Fibroblast of pulmonary artery (primary cell): ENCODE results near the gene HDAC10.

Source experiments
- DNase-seq: peaks from one replicate; pipeline ENCODE4 v3.0.0-alpha.2; 2010; ENCODE audit warnings: low read depth
- H3K4me3 ChIP-seq: replicated peaks from 2 replicates; pipeline ENCODE4 v1.5.1; 2011; ENCODE audit warnings: low read depth, mild to moderate bottlenecking, control low read depth, low read length, moderate library complexity
- CTCF ChIP-seq: IDR thresholded peaks from 2 replicates; pipeline ENCODE4 v1.5.1; 2011; ENCODE audit warnings: mild to moderate bottlenecking, control low read depth, low read length, inconsistent platforms; ENCODE audit errors: missing control alignments

HDAC10 gene

GRCh38 chr22:50255607-50256006 is 4.5 kb upstream of the HDAC10 start:
- DNase-seq, result no peak
- H3K4me3 ChIP-seq, result no peak overlapping the region
- TF ChIP-seq CTCF, result no peak

- no peak overlapping the region for H3K4me3 ChIP-seq
- TF ChIP-seq CTCF, result no peak
- DNase-seq, result no peak
Measured at GRCh38 chr22:50255099-50255498, 4.0 kb upstream of the HDAC10 start.

GRCh38 chr22:50253941-50254340 is 2.9 kb upstream of the HDAC10 start:
- no peak overlapping the region for H3K4me3 ChIP-seq
- DNase-seq, result no peak
- TF ChIP-seq CTCF, result no peak

- no peak for DNase-seq
- no peak overlapping the region for H3K4me3 ChIP-seq
- TF ChIP-seq CTCF, result no peak
Measured at GRCh38 chr22:50253046-50253915, 2.2 kb upstream of the HDAC10 start.

- peak; percentile 66 for DNase-seq
- TF ChIP-seq CTCF, result peak; percentile 70
- no peak overlapping the region for H3K4me3 ChIP-seq
Measured at GRCh38 chr22:50252082-50253045, 1.3 kb upstream of the HDAC10 start.

- DNase-seq, result no peak
- TF ChIP-seq CTCF, result no peak
- H3K4me3 ChIP-seq, result peak overlapping the region; percentile 27
Measured at GRCh38 chr22:50251477-50252081, 514 bp upstream of the HDAC10 start.
